ENCODE results near the gene SELENOO.

DNA sequence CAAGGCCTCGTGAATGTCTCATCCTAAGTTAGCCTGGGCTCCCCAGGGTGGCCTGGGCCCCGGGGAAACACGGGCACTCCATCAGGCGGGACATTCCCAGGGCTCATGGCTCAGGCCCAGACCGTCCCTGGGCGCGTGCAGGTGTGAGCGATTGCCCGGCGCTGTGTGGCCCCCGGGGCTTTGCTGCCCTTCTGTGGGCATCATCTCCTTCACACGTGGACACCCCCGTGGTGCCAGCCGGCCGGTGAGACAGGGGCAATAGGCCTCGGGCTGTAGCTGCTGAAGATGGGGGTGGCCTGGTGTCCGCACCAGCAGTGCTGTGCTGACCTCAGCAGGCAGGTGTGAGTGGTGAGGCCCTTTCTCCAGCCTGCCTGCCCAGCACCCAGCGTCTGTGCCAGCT is 4.6 kb upstream of the SELENOO start:
- TF ChIP-seq, protein P1, sequence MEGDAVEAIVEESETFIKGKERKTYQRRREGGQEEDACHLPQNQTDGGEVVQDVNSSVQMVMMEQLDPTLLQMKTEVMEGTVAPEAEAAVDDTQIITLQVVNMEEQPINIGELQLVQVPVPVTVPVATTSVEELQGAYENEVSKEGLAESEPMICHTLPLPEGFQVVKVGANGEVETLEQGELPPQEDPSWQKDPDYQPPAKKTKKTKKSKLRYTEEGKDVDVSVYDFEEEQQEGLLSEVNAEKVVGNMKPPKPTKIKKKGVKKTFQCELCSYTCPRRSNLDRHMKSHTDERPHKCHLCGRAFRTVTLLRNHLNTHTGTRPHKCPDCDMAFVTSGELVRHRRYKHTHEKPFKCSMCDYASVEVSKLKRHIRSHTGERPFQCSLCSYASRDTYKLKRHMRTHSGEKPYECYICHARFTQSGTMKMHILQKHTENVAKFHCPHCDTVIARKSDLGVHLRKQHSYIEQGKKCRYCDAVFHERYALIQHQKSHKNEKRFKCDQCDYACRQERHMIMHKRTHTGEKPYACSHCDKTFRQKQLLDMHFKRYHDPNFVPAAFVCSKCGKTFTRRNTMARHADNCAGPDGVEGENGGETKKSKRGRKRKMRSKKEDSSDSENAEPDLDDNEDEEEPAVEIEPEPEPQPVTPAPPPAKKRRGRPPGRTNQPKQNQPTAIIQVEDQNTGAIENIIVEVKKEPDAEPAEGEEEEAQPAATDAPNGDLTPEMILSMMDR (IDR thresholded peaks at IDR 0.05) = no peak
- no peak for TF ChIP-seq ZFX (IDR thresholded peaks at IDR 0.05; ENCODE audit: borderline replicate concordance)
